GM19193 (cell line): ENCODE data around the gene GTPBP1.

Experiments
- POLR2A ChIP-seq: IDR thresholded peaks from 4 replicates; pipeline ENCODE4 v1.6.1; 2011; ENCODE audit not compliant: insufficient read depth, insufficient read length; ENCODE audit errors: extremely low read depth

GTPBP1 gene

GRCh38 chr22:38753948-38754750, 48.4 kb downstream of the GTPBP1 start:
- TF ChIP-seq POLR2A: peak; percentile 30

DNA sequence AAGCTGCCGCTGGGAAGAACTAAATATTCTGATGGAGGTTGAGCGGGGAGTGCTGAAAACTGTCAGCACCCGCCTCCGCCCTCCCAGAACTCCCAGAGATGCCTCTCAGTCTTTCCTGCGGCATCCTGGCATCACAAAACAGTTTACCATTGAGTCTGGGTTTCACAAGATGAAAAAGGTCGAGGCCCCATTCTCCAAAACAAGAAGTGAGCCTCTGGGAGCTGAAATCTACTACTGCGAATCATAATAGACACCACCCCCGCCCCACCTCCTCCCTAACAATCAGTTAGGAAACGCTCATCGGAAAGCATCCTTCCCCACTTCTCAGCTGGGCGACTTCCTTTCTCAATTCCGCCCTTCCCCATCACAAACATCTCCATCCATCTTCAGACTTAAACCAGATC, 49.0 kb downstream of the GTPBP1 start:
- no peak for TF ChIP-seq POLR2A

DNA sequence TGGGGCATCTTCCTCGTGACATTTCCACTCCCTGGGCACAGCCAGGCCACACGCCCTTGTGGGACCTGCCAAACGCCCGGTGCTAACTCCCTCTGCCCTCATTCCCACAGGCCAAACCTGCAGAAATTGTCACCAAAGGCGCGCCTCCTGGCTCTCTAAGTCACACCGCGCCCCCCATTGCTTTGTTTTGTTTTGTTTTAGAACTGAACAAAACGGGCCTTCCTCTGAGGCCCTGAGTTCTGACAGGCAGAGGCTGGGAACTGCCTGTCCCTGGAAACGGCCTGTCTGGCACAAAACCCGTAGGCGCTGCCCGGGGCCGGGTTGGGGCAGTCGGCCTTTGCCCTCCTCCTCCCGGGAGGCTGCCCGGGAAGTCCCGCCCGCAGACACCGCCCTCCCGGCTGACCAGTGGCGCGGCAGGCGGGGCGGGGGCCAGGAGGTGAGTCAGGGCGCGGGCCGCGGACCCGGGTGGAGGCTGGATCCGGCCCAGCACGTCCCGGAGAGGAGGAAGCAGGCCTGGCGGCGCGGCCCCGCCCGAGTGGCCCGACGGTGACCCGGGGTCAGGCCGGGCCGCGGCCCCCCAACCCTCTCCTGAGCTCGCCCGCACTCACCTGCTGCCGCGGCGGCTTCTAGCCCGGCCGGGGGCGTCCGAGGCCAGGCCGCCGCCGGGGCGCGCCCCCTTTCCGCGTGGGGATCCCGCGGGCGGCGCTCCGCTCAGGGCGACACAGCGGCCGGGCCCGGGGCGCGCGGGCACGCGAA, 49.6 kb downstream of the GTPBP1 start:
- TF ChIP-seq POLR2A: no peak

GRCh38 chr22:38755911-38756532, 50.3 kb downstream of the GTPBP1 start, which contains the start of gene SUN2:
TSS of gene SUN2 (minus strand) at chr22:38755998. CDS start at chr22:38752628, 3,370 bp downstream.
- peak; percentile 63 for TF ChIP-seq POLR2A

GRCh38 chr22:38756711-38757463, 51.1 kb downstream of the GTPBP1 start:
- TF ChIP-seq POLR2A: no peak

- no peak for TF ChIP-seq POLR2A
Measured at GRCh38 chr22:38757464-38757757, 51.7 kb downstream of the GTPBP1 start.

DNA sequence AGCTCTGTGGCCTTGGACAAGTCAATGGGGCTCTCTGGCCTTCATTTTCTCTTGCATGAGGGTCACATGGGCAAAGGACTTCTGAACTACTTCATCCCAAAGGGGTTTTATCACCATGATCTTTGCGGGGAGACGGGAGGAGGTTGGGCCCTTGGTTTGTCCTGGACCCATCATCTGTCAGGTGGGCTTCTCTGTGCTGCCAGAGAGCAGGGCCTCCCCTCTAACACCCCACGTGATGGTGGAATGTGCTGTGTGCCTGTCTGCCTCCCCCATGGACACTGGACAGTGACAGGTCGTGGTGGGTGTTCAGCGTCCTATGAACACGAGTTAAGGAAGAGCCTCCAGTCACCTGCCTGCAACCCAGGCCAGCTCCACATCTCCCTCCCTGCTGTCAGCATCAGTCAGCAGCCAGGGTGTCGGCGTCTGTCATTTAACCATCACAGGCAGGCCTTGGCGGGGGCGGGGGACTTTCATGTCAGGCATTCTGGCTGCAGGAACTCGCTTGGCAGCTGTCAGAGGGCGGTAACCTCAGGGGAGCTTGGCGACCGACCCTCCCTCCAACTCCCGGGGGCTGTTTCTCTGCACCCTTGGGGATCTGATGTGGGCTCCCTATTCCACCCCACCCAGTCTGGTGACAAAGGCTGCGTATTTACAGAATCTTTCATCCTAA, 52.7 kb downstream of the GTPBP1 start:
- no peak for TF ChIP-seq POLR2A

- TF ChIP-seq POLR2A: no peak
Measured at GRCh38 chr22:38759005-38759404, 53.3 kb downstream of the GTPBP1 start.

- TF ChIP-seq POLR2A: no peak
Measured at GRCh38 chr22:38760477-38761201, 54.9 kb downstream of the GTPBP1 start.

DNA sequence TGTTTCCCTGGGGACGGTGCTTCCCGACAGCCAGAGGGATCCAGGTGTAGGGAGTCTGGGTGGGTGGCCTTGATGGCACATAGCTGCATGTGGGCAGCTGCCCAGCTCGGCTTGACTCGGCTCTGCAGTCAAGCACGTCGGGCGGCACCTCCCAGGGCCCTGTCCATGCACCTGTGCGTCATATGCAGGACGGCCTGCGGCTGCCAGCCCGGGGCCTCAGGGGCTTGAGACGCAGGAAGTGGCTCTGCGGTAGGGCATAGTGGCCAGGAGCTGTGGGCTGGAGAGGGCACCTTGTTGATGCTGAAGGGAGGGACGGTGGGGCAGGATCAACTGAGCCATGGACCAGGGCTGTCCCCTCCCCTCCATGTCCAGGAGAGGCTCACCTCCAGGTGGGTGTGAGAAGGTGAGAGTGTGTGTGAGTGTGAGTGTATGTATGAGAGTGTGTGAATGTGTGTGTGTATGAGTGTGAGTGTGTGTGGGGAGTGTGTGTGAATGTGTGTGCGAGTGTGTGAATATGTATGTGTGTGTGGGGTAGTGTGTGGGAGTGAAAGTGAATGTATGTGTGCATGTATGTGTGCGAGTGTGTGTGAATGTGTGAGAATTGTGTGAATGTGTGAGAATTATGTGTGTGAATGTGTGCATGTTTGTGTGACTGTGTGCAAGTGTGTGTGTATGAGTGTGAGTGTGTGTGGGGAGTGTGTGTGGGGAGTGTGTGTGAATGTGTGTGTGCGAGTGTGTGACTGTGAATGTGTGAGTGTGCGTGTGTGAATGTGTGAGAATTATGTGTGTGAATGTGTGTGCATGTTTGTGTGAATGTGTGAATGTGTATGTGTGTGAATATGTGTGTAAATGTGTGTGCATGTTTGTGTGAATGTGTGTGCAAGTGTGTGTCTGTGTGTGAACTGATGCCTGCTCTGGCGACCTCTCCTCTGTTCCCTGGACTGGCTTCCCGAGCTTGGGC, 55.7 kb downstream of the GTPBP1 start:
- no peak for TF ChIP-seq POLR2A

DNA sequence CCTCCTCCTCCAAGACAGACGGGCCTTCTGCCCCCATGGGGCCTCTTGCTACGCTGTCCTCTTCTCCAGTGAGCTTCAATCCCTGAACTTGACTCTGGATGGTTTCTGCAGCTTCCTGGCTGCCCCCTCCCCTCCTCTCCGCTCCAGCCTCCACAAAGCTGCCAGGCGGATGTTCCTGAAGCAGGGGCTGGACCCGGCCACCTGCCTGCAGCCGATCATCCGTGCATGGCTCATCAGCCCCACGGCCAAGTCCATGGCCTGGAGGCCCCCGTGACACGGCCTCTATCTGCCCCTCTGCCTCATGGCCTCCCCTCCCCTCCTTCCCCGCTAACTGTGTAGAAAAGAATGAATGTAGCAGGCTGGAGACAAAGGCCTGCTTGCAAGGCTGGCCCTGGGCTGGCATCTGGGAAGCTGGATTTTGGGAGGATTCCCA, 56.8 kb downstream of the GTPBP1 start:
- no peak for TF ChIP-seq POLR2A

GRCh38 chr22:38766076-38766777, 60.5 kb downstream of the GTPBP1 start:
- TF ChIP-seq POLR2A: no peak
